NCI-H2227 (cell line): Measurements from ENCODE around the gene CYB5R3.

ENCODE experiments used
- DNase-seq: peaks from one replicate; lab custom pipeline; 2025; ENCODE audit not compliant: unreplicated experiment; lab: John Stamatoyannopoulos, UW

Gene CYB5R3

GRCh38 chr22:42646569-42647525 is 2.3 kb downstream of the CYB5R3 start:
- DNase-seq: no peak

GRCh38 chr22:42645938-42646568 is 3.1 kb downstream of the CYB5R3 start:
- no peak for DNase-seq

GRCh38 chr22:42645341-42645937 is 3.8 kb downstream of the CYB5R3 start:
- no peak for DNase-seq

- DNase-seq: no peak
Measured at GRCh38 chr22:42644422-42645340, 4.5 kb downstream of the CYB5R3 start.

GRCh38 chr22:42643634-42644421 is 5.4 kb downstream of the CYB5R3 start:
- no peak for DNase-seq

GRCh38 chr22:42642806-42643633 is 6.2 kb downstream of the CYB5R3 start:
- DNase-seq: no peak

- DNase-seq: no peak
Measured at GRCh38 chr22:42641801-42642413, 7.3 kb downstream of the CYB5R3 start.

GRCh38 chr22:42639541-42640241 is 9.5 kb downstream of the CYB5R3 start:
- no peak for DNase-seq

GRCh38 chr22:42637555-42637954 is 11.6 kb downstream of the CYB5R3 start:
- no peak for DNase-seq

GRCh38 chr22:42636506-42636905 is 12.7 kb downstream of the CYB5R3 start:
- DNase-seq: no peak

- DNase-seq: no peak
Measured at GRCh38 chr22:42635531-42635930, 13.7 kb downstream of the CYB5R3 start.

GRCh38 chr22:42633013-42633412 is 16.2 kb downstream of the CYB5R3 start:
- no peak for DNase-seq

- no peak for DNase-seq
Measured at GRCh38 chr22:42632096-42632495, 17.1 kb downstream of the CYB5R3 start.

- no peak for DNase-seq
Measured at GRCh38 chr22:42630901-42631602, 18.1 kb downstream of the CYB5R3 start.

- no peak for DNase-seq
Measured at GRCh38 chr22:42630211-42630610, 19.0 kb downstream of the CYB5R3 start.

GRCh38 chr22:42627981-42628380 is 21.2 kb downstream of the CYB5R3 start:
- no peak for DNase-seq

- DNase-seq: no peak
Measured at GRCh38 chr22:42626951-42627625, 22.1 kb downstream of the CYB5R3 start.
